Muscle of leg (tissue), 11 donors: Measurements from ENCODE around the gene PPP1R15B. TPM values are rescaled to one million over a fixed set of nuclear protein-coding genes. Genes with fewer than 3 reads are reported as not detected.

Experiments used
- DNase-seq: peaks from one replicate; pipeline ENCODE4 v3.0.0; 2013
- H3K27ac ChIP-seq: one replicate; pipeline ENCODE4 v1.5.1; 2013; ENCODE audit warnings: mild to moderate bottlenecking, low read length, control low read depth
- H3K27me3 ChIP-seq: one replicate; pipeline ENCODE4 v1.6.1; 2013; ENCODE audit warnings: low read length; ENCODE audit not compliant: control insufficient read depth, insufficient read depth
- H3K36me3 ChIP-seq: one replicate; pipeline ENCODE4 v1.6.1; 2013; ENCODE audit warnings: low read length; ENCODE audit not compliant: control insufficient read depth, insufficient read depth
- H3K4me1 ChIP-seq: one replicate; pipeline ENCODE4 v1.6.1; 2013; ENCODE audit warnings: low read length; ENCODE audit not compliant: control insufficient read depth, insufficient read depth
- H3K4me3 ChIP-seq: one replicate; pipeline ENCODE4 v1.5.1; 2013; ENCODE audit warnings: low read length, control low read depth
- H3K9me3 ChIP-seq: replicated peaks from 2 replicates; pipeline ENCODE4 v1.6.1; 2013; ENCODE audit warnings: low read depth, low read length; ENCODE audit not compliant: control insufficient read depth
- WGBS: methylation state at CpG from one replicate; pipeline ENCODE4 v1.1.5; 2013; ENCODE audit warnings: missing lambda C conversion rate; ENCODE audit not compliant: insufficient coverage; 5-methylcytosine and 5-hydroxymethylcytosine counted together
- polyA plus RNA-seq, 8 donors: library from polyadenylated mRNA; unstranded; fragments of 120-200 nt; gene quantifications; one replicate each; pipeline versions ENCODE4 v1.2.1 to v1.2.3, GENCODE V29; 2013; ENCODE audit warnings: inconsistent platforms in 1 of 8, low replicate concordance in 1 of 8; ENCODE audit not compliant: insufficient read length in 8 of 8, insufficient read depth in 1 of 8
- total RNA-seq: library from RNA; stranded (reverse); fragments of 120-200 nt; gene quantifications from one replicate; pipeline ENCODE4 v1.2.4, GENCODE V29; 2013

The PPP1R15B gene
- total and polyA plus RNA-seq, 9 donors: 20.9 to 33.4 (median 25.0) TPM

- H3K36me3 ChIP-seq: peaks cover 98% of the 10 kb centered on the region
- peaks cover 59% of the 10 kb centered on the region for H3K4me1 ChIP-seq
- no peak for DNase-seq
- 69% methylated on average over 4 of the region's 11 CpGs for WGBS
- H3K27ac ChIP-seq: no peak overlapping the region
- H3K9me3 ChIP-seq: no peaks in the 10 kb centered on the region
- H3K4me3 ChIP-seq: no peak overlapping the region
- no peaks in the 10 kb centered on the region for H3K27me3 ChIP-seq
Measured at GRCh38 chr1:204445860-204446412, 34.3 kb upstream of the PPP1R15B start.

- H3K27ac ChIP-seq: no peak overlapping the region
- H3K36me3 ChIP-seq: peaks cover 91% of the 10 kb centered on the region
- H3K9me3 ChIP-seq: no peaks in the 10 kb centered on the region
- WGBS: 96% methylated on average over 7 of the region's 11 CpGs
- DNase-seq: no peak
- no peak overlapping the region for H3K4me3 ChIP-seq
- H3K27me3 ChIP-seq: no peaks in the 10 kb centered on the region
- peaks cover 41% of the 10 kb centered on the region for H3K4me1 ChIP-seq
Measured at GRCh38 chr1:204443871-204444581, 32.4 kb upstream of the PPP1R15B start.

- Histone ChIP-seq H3K27me3 (no peaks in the 10 kb centered on the region), H3K9me3 (no peaks in the 10 kb centered on the region), H3K4me3 (no peak overlapping the region), H3K27ac (no peak overlapping the region), H3K36me3 (peaks cover 90% of the 10 kb centered on the region), H3K4me1 (peaks cover 38% of the 10 kb centered on the region)
- no peak for DNase-seq
- WGBS: 84% methylated on average over 8 of the region's 8 CpGs
Measured at GRCh38 chr1:204443260-204443619, 31.6 kb upstream of the PPP1R15B start.

- H3K4me1 ChIP-seq: peaks cover 32% of the 10 kb centered on the region
- 57% methylated on average over 6 of the region's 13 CpGs for WGBS
- peaks cover 89% of the 10 kb centered on the region for H3K36me3 ChIP-seq
- DNase-seq: no peak
- H3K4me3 ChIP-seq: no peak overlapping the region
- no peak overlapping the region for H3K27ac ChIP-seq
- no peaks in the 10 kb centered on the region for H3K27me3 ChIP-seq
- no peaks in the 10 kb centered on the region for H3K9me3 ChIP-seq
Measured at GRCh38 chr1:204442376-204443259, 31.0 kb upstream of the PPP1R15B start.

GRCh38 chr1:204441558-204441957, 29.9 kb upstream of the PPP1R15B start:
- WGBS: 78% methylated on average over 5 of the region's 6 CpGs
- H3K4me3 ChIP-seq: no peak overlapping the region
- H3K36me3 ChIP-seq: peaks cover 87% of the 10 kb centered on the region
- peaks cover 21% of the 10 kb centered on the region for H3K4me1 ChIP-seq
- no peak for DNase-seq
- H3K9me3 ChIP-seq: no peaks in the 10 kb centered on the region
- H3K27ac ChIP-seq: peak overlapping the region; percentile 26
- H3K27me3 ChIP-seq: no peaks in the 10 kb centered on the region

GRCh38 chr1:204439621-204440375, 28.2 kb upstream of the PPP1R15B start:
- Histone ChIP-seq H3K4me3 (no peak overlapping the region), H3K4me1 (peaks cover 13% of the 10 kb centered on the region), H3K36me3 (peaks cover 86% of the 10 kb centered on the region), H3K27me3 (no peaks in the 10 kb centered on the region), H3K27ac (peak overlapping the region; percentile 3), H3K9me3 (no peaks in the 10 kb centered on the region)
- 95% methylated on average over 10 of the region's 13 CpGs for WGBS
- no peak for DNase-seq

- no peak for DNase-seq
- Histone ChIP-seq H3K27me3 (no peaks in the 10 kb centered on the region), H3K36me3 (peaks cover 86% of the 10 kb centered on the region), H3K4me1 (peaks cover 17% of the 10 kb centered on the region), H3K4me3 (no peak overlapping the region), H3K9me3 (no peaks in the 10 kb centered on the region), H3K27ac (no peak overlapping the region)
- 100% methylated on average over 1 of the region's 7 CpGs for WGBS
Measured at GRCh38 chr1:204438628-204439027, 27.0 kb upstream of the PPP1R15B start.

- Histone ChIP-seq H3K4me3 (no peak overlapping the region), H3K4me1 (peaks cover 14% of the 10 kb centered on the region), H3K9me3 (no peaks in the 10 kb centered on the region), H3K27ac (no peak overlapping the region), H3K36me3 (peaks cover 86% of the 10 kb centered on the region), H3K27me3 (no peaks in the 10 kb centered on the region)
- 95% methylated on average over 4 of the region's 8 CpGs for WGBS
- no peak for DNase-seq
Measured at GRCh38 chr1:204437796-204438570, 26.4 kb upstream of the PPP1R15B start.

- Histone ChIP-seq H3K4me3 (no peak overlapping the region), H3K9me3 (no peaks in the 10 kb centered on the region), H3K27ac (no peak overlapping the region), H3K27me3 (no peaks in the 10 kb centered on the region), H3K36me3 (peaks cover 84% of the 10 kb centered on the region), H3K4me1 (peaks cover 12% of the 10 kb centered on the region)
- DNase-seq: no peak
- WGBS: no CpG with 5 or more reads among the region's 3 CpGs
Measured at GRCh38 chr1:204435872-204436271, 24.3 kb upstream of the PPP1R15B start.
